HG03442 (cell line): ENCODE measurements around the gene MCCC1.
A peak's percentile ranks its signal among the peaks of the same experiment; 100 is the strongest.

ENCODE experiments used
- ATAC-seq: cut with Tn5 transposase; IDR thresholded peaks from one replicate; pipeline ENCODE4 v1.9.1; 2021; ENCODE audit warnings: mild to moderate bottlenecking, moderate library complexity; ENCODE audit not compliant: unreplicated experiment

MCCC1 gene

GRCh38 chr3:182989566-182989965 lies 109.7 kb downstream of the MCCC1 start:
- ATAC-seq: no peak

- ATAC-seq: no peak
Measured at GRCh38 chr3:182986021-182986420, 113.3 kb downstream of the MCCC1 start.

- ATAC-seq: no peak
Measured at GRCh38 chr3:182983876-182984275, 115.4 kb downstream of the MCCC1 start.

- ATAC-seq: no peak
Measured at GRCh38 chr3:182981038-182981380, 118.3 kb downstream of the MCCC1 start.

- peak; percentile 90 for ATAC-seq
Measured at GRCh38 chr3:182980204-182981037, 118.9 kb downstream of the MCCC1 start, which contains the start of gene DCUN1D1. TSS of gene DCUN1D1 (minus strand) at chr3:182980538. CDS start at chr3:182980489, 49 bp downstream.

GRCh38 chr3:182979674-182980191 lies 119.6 kb downstream of the MCCC1 start:
- ATAC-seq: peak; percentile 11

- ATAC-seq: no peak
Measured at GRCh38 chr3:182979103-182979673, 120.1 kb downstream of the MCCC1 start.

GRCh38 chr3:182978387-182978786 lies 120.9 kb downstream of the MCCC1 start:
- ATAC-seq: no peak

GRCh38 chr3:182973047-182973446 lies 126.2 kb downstream of the MCCC1 start:
- no peak for ATAC-seq

GRCh38 chr3:182972387-182972786 lies 126.9 kb downstream of the MCCC1 start:
- no peak for ATAC-seq

GRCh38 chr3:182971637-182972036 lies 127.7 kb downstream of the MCCC1 start:
- ATAC-seq: no peak

GRCh38 chr3:182970811-182971418 lies 128.4 kb downstream of the MCCC1 start:
- ATAC-seq: no peak

- no peak for ATAC-seq
Measured at GRCh38 chr3:182969853-182970252, 129.4 kb downstream of the MCCC1 start.

GRCh38 chr3:182969277-182969676 lies 130.0 kb downstream of the MCCC1 start:
- ATAC-seq: no peak

GRCh38 chr3:182967218-182968204 lies 131.8 kb downstream of the MCCC1 start:
- ATAC-seq: peak; percentile 35

- no peak for ATAC-seq
Measured at GRCh38 chr3:182965861-182966366, 133.4 kb downstream of the MCCC1 start.
